Anterior cingulate cortex (tissue), 58 donors: ENCODE measurements around the gene ZKSCAN4.

Experiments used
- DNase-seq, 58 donors: peaks; one replicate each; lab custom pipeline; 2025; lab: John Stamatoyannopoulos, UW

ZKSCAN4 gene

GRCh38 chr6:28211840-28212509 lies 40.1 kb downstream of the ZKSCAN4 start:
- DNase-seq = no peak

GRCh38 chr6:28209753-28210535 lies 42.1 kb downstream of the ZKSCAN4 start:
- DNase-seq = no peak

GRCh38 chr6:28208111-28208659 lies 43.9 kb downstream of the ZKSCAN4 start:
- DNase-seq = no peak

GRCh38 chr6:28207510-28208110 lies 44.5 kb downstream of the ZKSCAN4 start:
- DNase-seq = no peak

- DNase-seq = no peak
Observed at GRCh38 chr6:28206928-28207509, 45.0 kb downstream of the ZKSCAN4 start.

- no peak for DNase-seq
Observed at GRCh38 chr6:28206527-28206926, 45.5 kb downstream of the ZKSCAN4 start.

- DNase-seq = no peak
Observed at GRCh38 chr6:28205879-28206278, 46.2 kb downstream of the ZKSCAN4 start.

GRCh38 chr6:28203201-28203600 lies 48.9 kb downstream of the ZKSCAN4 start:
- DNase-seq = no peak

GRCh38 chr6:28200020-28200419 lies 52.0 kb downstream of the ZKSCAN4 start:
- no peak for DNase-seq
